OCI-LY3 (cell line): ENCODE measurements around the gene TAPBPL.
"Not testable (repeated sequence)": the region's sequence is repeated elsewhere in the genome, so short reads cannot be mapped to it uniquely, and the experiment has no call there.

Experiments used
- H2AFZ ChIP-seq: fragments of 200-600, 300-600 bp; shearing (Covaris generic); 2 replicates; pipeline ENCODE4 v1.6.0; 2014; ENCODE audit warnings: antibody characterized with exemption, low read depth, low read length
- H3K27ac ChIP-seq: fragments of 200-600, 300-600 bp; sonication (generic); 2 replicates; pipeline ENCODE4 v1.5.1; 2014; ENCODE audit warnings: mild to moderate bottlenecking, low read length, moderate library complexity, mixed read lengths
- H3K27me3 ChIP-seq: fragments of 200-600, 300-600 bp; sonication (generic); 2 replicates; pipeline ENCODE4 v1.6.1; 2014; ENCODE audit warnings: low read depth, low read length, mixed read lengths
- H3K36me3 ChIP-seq: fragments of 200-600, 300-600 bp; sonication (generic); replicated peaks from 2 replicates; pipeline ENCODE3; 2014; ENCODE audit warnings: low read depth, low read length, mixed read lengths
- H3K4me1 ChIP-seq: fragments of 300-600, 200-600 bp; sonication (generic); 2 replicates; pipeline ENCODE4 v1.6.1; 2014; ENCODE audit warnings: low read length, mixed read lengths
- H3K4me2 ChIP-seq: fragments of 200-600, 300-600 bp; sonication (generic); 2 replicates; pipeline ENCODE4 v1.6.1; 2014; ENCODE audit warnings: low read length, mixed read lengths
- H3K4me3 ChIP-seq: fragments of 300-600, 200-600 bp; sonication (generic); 2 replicates; pipeline ENCODE4 v1.5.1; 2014; ENCODE audit warnings: antibody characterized with exemption, mild to moderate bottlenecking, low read length, moderate library complexity
- H3K79me2 ChIP-seq: fragments of 300-600, 200-600 bp; shearing (Covaris generic); 2 replicates; pipeline ENCODE4 v1.6.1; 2014; ENCODE audit warnings: mild to moderate bottlenecking, low read length, mixed read lengths
- H3K9ac ChIP-seq: fragments of 300-600, 200-600 bp; shearing (Covaris generic); 2 replicates; pipeline ENCODE4 v1.6.0; 2014; ENCODE audit warnings: mild to moderate bottlenecking, low read length, moderate library complexity
- H3K9me3 ChIP-seq: fragments of 200-600, 300-600 bp; shearing (Covaris generic); 2 replicates; pipeline ENCODE4 v1.6.1; 2014; ENCODE audit warnings: low read length, mixed read lengths; ENCODE audit not compliant: insufficient read depth
- H4K20me1 ChIP-seq: fragments of 200-600, 300-600 bp; sonication (generic); 2 replicates; pipeline ENCODE4 v1.6.1; 2016; ENCODE audit warnings: low read length, mixed read lengths; ENCODE audit not compliant: insufficient read depth
- EZH2phosphoT487 ChIP-seq: fragments of 200-600 bp; shearing (Covaris generic); IDR thresholded peaks from 2 replicates; pipeline ENCODE4 v1.6.1; 2018; ENCODE audit warnings: antibody characterized with exemption, mixed run types, low read depth
- TF ChIP-seq, protein P1 (sequence below): fragments of 200-600, 300-600 bp; sonication (generic); IDR thresholded peaks from 2 replicates; pipeline ENCODE4 v1.5.1; 2014; ENCODE audit warnings: antibody characterized with exemption, low read length, low read depth

TAPBPL gene

GRCh38 chr12:6424008-6424347 lies 27.9 kb upstream of the TAPBPL start:
- no peak for TF ChIP-seq EZH2phosphoT487
- TF ChIP-seq, protein P1, sequence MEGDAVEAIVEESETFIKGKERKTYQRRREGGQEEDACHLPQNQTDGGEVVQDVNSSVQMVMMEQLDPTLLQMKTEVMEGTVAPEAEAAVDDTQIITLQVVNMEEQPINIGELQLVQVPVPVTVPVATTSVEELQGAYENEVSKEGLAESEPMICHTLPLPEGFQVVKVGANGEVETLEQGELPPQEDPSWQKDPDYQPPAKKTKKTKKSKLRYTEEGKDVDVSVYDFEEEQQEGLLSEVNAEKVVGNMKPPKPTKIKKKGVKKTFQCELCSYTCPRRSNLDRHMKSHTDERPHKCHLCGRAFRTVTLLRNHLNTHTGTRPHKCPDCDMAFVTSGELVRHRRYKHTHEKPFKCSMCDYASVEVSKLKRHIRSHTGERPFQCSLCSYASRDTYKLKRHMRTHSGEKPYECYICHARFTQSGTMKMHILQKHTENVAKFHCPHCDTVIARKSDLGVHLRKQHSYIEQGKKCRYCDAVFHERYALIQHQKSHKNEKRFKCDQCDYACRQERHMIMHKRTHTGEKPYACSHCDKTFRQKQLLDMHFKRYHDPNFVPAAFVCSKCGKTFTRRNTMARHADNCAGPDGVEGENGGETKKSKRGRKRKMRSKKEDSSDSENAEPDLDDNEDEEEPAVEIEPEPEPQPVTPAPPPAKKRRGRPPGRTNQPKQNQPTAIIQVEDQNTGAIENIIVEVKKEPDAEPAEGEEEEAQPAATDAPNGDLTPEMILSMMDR: no peak
- peak overlapping the region; percentile 53 for H3K4me2 ChIP-seq
- H4K20me1 ChIP-seq: no peaks in the 10 kb centered on the region
- no peaks in the 10 kb centered on the region for H3K9me3 ChIP-seq
- H3K79me2 ChIP-seq: no peaks in the 10 kb centered on the region
- H3K27ac ChIP-seq: no peak overlapping the region
- no peaks in the 10 kb centered on the region for H3K36me3 ChIP-seq
- peak overlapping the region; percentile 77 for H2AFZ ChIP-seq
- peak overlapping the region; percentile 52 for H3K4me3 ChIP-seq
- 0 out of 2 replicates have a peak overlapping the region, but pooled peaks have one; percentile 3 for H3K9ac ChIP-seq
- no peaks in the 10 kb centered on the region; the same call in 1 of the 2 replicates for H3K27me3 ChIP-seq
- peaks cover 20% of the 10 kb centered on the region for H3K4me1 ChIP-seq

- no peak overlapping the region for H3K27ac ChIP-seq
- H3K4me1 ChIP-seq: peaks cover 20% of the 10 kb centered on the region
- H3K9ac ChIP-seq: no peak overlapping the region
- no peaks in the 10 kb centered on the region for H4K20me1 ChIP-seq
- H3K9me3 ChIP-seq: no peaks in the 10 kb centered on the region
- H2AFZ ChIP-seq: no peak overlapping the region
- no peaks in the 10 kb centered on the region for H3K79me2 ChIP-seq
- no peak overlapping the region for H3K4me3 ChIP-seq
- no peaks in the 10 kb centered on the region; the same call in 1 of the 2 replicates for H3K27me3 ChIP-seq
- H3K36me3 ChIP-seq: no peaks in the 10 kb centered on the region
- TF ChIP-seq, protein P1: no peak
- TF ChIP-seq EZH2phosphoT487: no peak
- no peak overlapping the region for H3K4me2 ChIP-seq
Observed at GRCh38 chr12:6424866-6425265, 27.0 kb upstream of the TAPBPL start.

GRCh38 chr12:6425590-6426531 lies 26.0 kb upstream of the TAPBPL start:
- H4K20me1 ChIP-seq: no peaks in the 10 kb centered on the region
- H2AFZ ChIP-seq: no peak overlapping the region
- H3K27me3 ChIP-seq: no peaks in the 10 kb centered on the region
- H3K36me3 ChIP-seq: no peaks in the 10 kb centered on the region
- no peaks in the 10 kb centered on the region for H3K9me3 ChIP-seq
- peaks cover 20% of the 10 kb centered on the region for H3K4me1 ChIP-seq
- H3K4me2 ChIP-seq: peak overlapping the region; percentile 5; the same call in 1 of the 2 replicates
- no peak overlapping the region for H3K4me3 ChIP-seq
- H3K79me2 ChIP-seq: no peaks in the 10 kb centered on the region
- H3K27ac ChIP-seq: no peak overlapping the region
- H3K9ac ChIP-seq: no peak overlapping the region
- TF ChIP-seq, protein P1: no peak
- TF ChIP-seq EZH2phosphoT487: no peak

- H3K4me2 ChIP-seq: peak overlapping the region; percentile 58
- no peak overlapping the region for H3K27ac ChIP-seq
- H3K27me3 ChIP-seq: no peaks in the 10 kb centered on the region
- peak overlapping the region; percentile 36; the same call in 1 of the 2 replicates for H3K4me3 ChIP-seq
- TF ChIP-seq, protein P1: no peak
- TF ChIP-seq EZH2phosphoT487: no peak
- peak overlapping the region; percentile 8; the same call in 1 of the 2 replicates for H2AFZ ChIP-seq
- H3K4me1 ChIP-seq: peaks cover 20% of the 10 kb centered on the region
- no peaks in the 10 kb centered on the region for H3K79me2 ChIP-seq
- H3K36me3 ChIP-seq: no peaks in the 10 kb centered on the region
- H4K20me1 ChIP-seq: no peaks in the 10 kb centered on the region
- no peaks in the 10 kb centered on the region for H3K9me3 ChIP-seq
- H3K9ac ChIP-seq: no peak overlapping the region
Observed at GRCh38 chr12:6426882-6427671, 24.8 kb upstream of the TAPBPL start.

GRCh38 chr12:6427796-6428195 lies 24.0 kb upstream of the TAPBPL start:
- not testable (repeated sequence) for H4K20me1 ChIP-seq, H2AFZ ChIP-seq, H3K36me3 ChIP-seq, H3K27me3 ChIP-seq, H3K79me2 ChIP-seq, H3K4me3 ChIP-seq, H3K9ac ChIP-seq, H3K27ac ChIP-seq, H3K9me3 ChIP-seq
- peaks cover 24% of the 10 kb centered on the region for H3K4me1 ChIP-seq
- peak overlapping the region; percentile 58; the same call in 1 of the 2 replicates for H3K4me2 ChIP-seq
